IMR-90 (cell line): ENCODE results near the gene GRIN1. TPM values are rescaled to one million over a fixed set of nuclear protein-coding genes. Genes with fewer than 3 reads are reported as not detected.

ENCODE experiments used
- ATAC-seq: fragments of 200-7000 bp; cut with Tn5 transposase; 2 replicates; pipeline ENCODE4 v1.9.1; 2020; ENCODE audit warnings: low read depth, mild to moderate bottlenecking, moderate library complexity
- BruUV-seq: library from RNA; stranded (reverse); fragments of 400-500 nt; replicated peaks from 2 replicates; lab custom pipeline; 2021; lab: Mats Ljungman, UMichigan
- CTCF ChIA-PET: fragments of 300-600 bp; formaldehyde crosslinking; extraction: SDS; loops from one replicate; lab custom pipeline; 2021; ENCODE audit warnings: antibody characterized with exemption; lab: Yijun Ruan, JAX
- POLR2A ChIA-PET: fragments of 300-600 bp; sonication (Branson Sonifier 250); formaldehyde crosslinking; loops from one replicate; lab custom pipeline; 2022; ENCODE audit warnings: antibody characterized with exemption; ENCODE audit not compliant: unreplicated experiment; lab: Charles Lee
- DNase-seq: peaks from one replicate; pipeline ENCODE4 v3.0.0; 2013
- H2AFZ ChIP-seq: replicated peaks from 2 replicates; pipeline ENCODE3; 2013; ENCODE audit warnings: low read length, mild to moderate bottlenecking; ENCODE audit not compliant: poor library complexity
- H2AK5ac ChIP-seq: 2 replicates; pipeline ENCODE4 v1.6.1; 2013; ENCODE audit warnings: low read depth, low read length, inconsistent platforms
- H2AK9ac ChIP-seq: replicated peaks from 2 replicates; pipeline ENCODE3; 2013; ENCODE audit warnings: mild to moderate bottlenecking, low read depth, low read length, moderate library complexity; ENCODE audit not compliant: poor library complexity
- H2BK120ac ChIP-seq: 2 replicates; pipeline ENCODE4 v1.6.1; 2013; ENCODE audit warnings: low read depth, low read length, inconsistent platforms
- H2BK15ac ChIP-seq: 3 replicates; pipeline ENCODE4 v1.6.1; 2013; ENCODE audit warnings: low read depth, low read length, inconsistent platforms
- H2BK20ac ChIP-seq: 2 replicates; pipeline ENCODE4 v1.6.1; 2013; ENCODE audit warnings: low read depth, mild to moderate bottlenecking, inconsistent platforms, low read length, moderate library complexity
- H2BK5ac ChIP-seq: 2 replicates; pipeline ENCODE4 v1.6.1; 2013; ENCODE audit warnings: mild to moderate bottlenecking, low read depth, low read length, inconsistent platforms; ENCODE audit not compliant: poor library complexity, severe bottlenecking
- H3K14ac ChIP-seq: replicated peaks from 2 replicates; pipeline ENCODE4 v1.6.1; 2013; ENCODE audit warnings: low read depth, low read length, inconsistent platforms
- H3K18ac ChIP-seq: 2 replicates; pipeline ENCODE4 v1.6.1; 2013; ENCODE audit warnings: low read depth, low read length, control low read depth
- H3K23ac ChIP-seq: 2 replicates; pipeline ENCODE4 v1.6.1; 2013; ENCODE audit warnings: low read depth, low read length, inconsistent platforms
- H3K27ac ChIP-seq: 2 replicates; pipeline ENCODE4 v1.5.1; 2013; ENCODE audit warnings: mild to moderate bottlenecking, control low read depth, low read length; ENCODE audit not compliant: insufficient read depth
- H3K27me3 ChIP-seq: 2 replicates; pipeline ENCODE4 v1.6.1; 2013; ENCODE audit warnings: low read length; ENCODE audit not compliant: control insufficient read depth, insufficient read depth
- H3K36me3 ChIP-seq: 2 replicates; pipeline ENCODE4 v1.6.1; 2013; ENCODE audit warnings: low read length, mixed read lengths; ENCODE audit not compliant: control insufficient read depth, insufficient read depth
- H3K4ac ChIP-seq: 2 replicates; pipeline ENCODE4 v1.6.1; 2013; ENCODE audit warnings: low read depth, low read length, inconsistent platforms
- H3K4me1 ChIP-seq: 2 replicates; pipeline ENCODE4 v1.6.1; 2013; ENCODE audit warnings: low read length, mixed read lengths; ENCODE audit not compliant: control insufficient read depth, insufficient read depth
- H3K4me2 ChIP-seq: 2 replicates; pipeline ENCODE4 v1.6.1; 2013; ENCODE audit warnings: low read depth, mild to moderate bottlenecking, control low read depth, low read length, moderate library complexity
- H3K4me3 ChIP-seq: 2 replicates; pipeline ENCODE4 v1.5.1; 2013; ENCODE audit warnings: low read depth, mild to moderate bottlenecking, control low read depth, low read length, moderate library complexity; ENCODE audit not compliant: insufficient read depth
- H3K56ac ChIP-seq: 2 replicates; pipeline ENCODE4 v1.6.1; 2013; ENCODE audit warnings: low read length, inconsistent platforms; ENCODE audit not compliant: insufficient read depth; ENCODE audit errors: extremely low read depth
- H3K79me1 ChIP-seq, 2 experiments: 2 replicates each; pipeline ENCODE4 v1.6.1; 2013; ENCODE audit warnings: low read length in 2 of 2, inconsistent platforms in 1 of 2, low read depth in 1 of 2
- H3K9ac ChIP-seq: 2 replicates; pipeline ENCODE4 v1.6.1; 2013; ENCODE audit warnings: low read depth, low read length, control low read depth
- H3K9me1 ChIP-seq: 2 replicates; pipeline ENCODE4 v1.6.1; 2013; ENCODE audit warnings: low read length, inconsistent platforms; ENCODE audit not compliant: insufficient read depth
- H3K9me3 ChIP-seq: 2 replicates; pipeline ENCODE4 v1.6.1; 2013; ENCODE audit warnings: low read length; ENCODE audit not compliant: control insufficient read depth, insufficient read depth
- H4K20me1 ChIP-seq: 2 replicates; pipeline ENCODE4 v1.6.1; 2013; ENCODE audit warnings: low read length, inconsistent platforms; ENCODE audit not compliant: insufficient read depth
- H4K5ac ChIP-seq: 2 replicates; pipeline ENCODE4 v1.6.1; 2013; ENCODE audit warnings: mild to moderate bottlenecking, low read depth, low read length, control low read depth
- H4K8ac ChIP-seq, 2 experiments: 2 replicates each; pipeline ENCODE4 v1.6.1; 2013; ENCODE audit warnings: low read depth in 2 of 2, low read length in 2 of 2, control low read depth in 1 of 2, inconsistent platforms in 1 of 2
- H4K91ac ChIP-seq: 2 replicates; pipeline ENCODE4 v1.6.1; 2013; ENCODE audit warnings: low read depth, low read length, inconsistent platforms; ENCODE audit not compliant: insufficient read depth
- BHLHE40 ChIP-seq: fragments of 150-350 bp; IDR thresholded peaks from 2 replicates; pipeline ENCODE4 v1.6.1; 2016; ENCODE audit warnings: mild to moderate bottlenecking, low read depth, low read length
- CTCF ChIP-seq: conservative IDR thresholded peaks from 2 replicates; pipeline ENCODE4 v1.5.1; 2012; ENCODE audit warnings: mild to moderate bottlenecking, low read depth, low read length, improper control_type of control experiment
- ELK1 ChIP-seq: fragments of 150-350 bp; IDR thresholded peaks from 2 replicates; pipeline ENCODE4 v1.6.1; 2016; ENCODE audit warnings: low read depth, mild to moderate bottlenecking, low read length, moderate library complexity, borderline replicate concordance
- FOS ChIP-seq: fragments of 150-350 bp; IDR thresholded peaks from 2 replicates; pipeline ENCODE4 v1.6.1; 2016; ENCODE audit warnings: low read depth, low read length
- MAFK ChIP-seq: IDR thresholded peaks from 2 replicates; pipeline ENCODE4 v1.6.1; 2012; ENCODE audit warnings: low read depth, low read length, improper control_type of control experiment
- MAZ ChIP-seq: IDR thresholded peaks from 2 replicates; pipeline ENCODE4 v1.6.1; 2012; ENCODE audit warnings: low read depth, mild to moderate bottlenecking, low read length, improper control_type of control experiment, moderate library complexity, borderline replicate concordance
- MXI1 ChIP-seq: IDR thresholded peaks from 2 replicates; pipeline ENCODE4 v1.6.1; 2012; ENCODE audit warnings: low read depth, mild to moderate bottlenecking, low read length, moderate library complexity, borderline replicate concordance
- NFE2L2 ChIP-seq: fragments of 150-350 bp; IDR thresholded peaks from 2 replicates; pipeline ENCODE4 v1.6.1; 2016; ENCODE audit warnings: low read depth, mild to moderate bottlenecking, low read length
- POLR2A ChIP-seq: IDR thresholded peaks from 2 replicates; pipeline ENCODE4 v1.6.1; 2012; ENCODE audit warnings: mild to moderate bottlenecking, low read depth, low read length
- RAD21 ChIP-seq: IDR thresholded peaks from 2 replicates; pipeline ENCODE4 v1.6.1; 2012; ENCODE audit warnings: low read length, improper control_type of control experiment
- RFX5 ChIP-seq: IDR thresholded peaks from 2 replicates; pipeline ENCODE4 v1.8.0; 2012; ENCODE audit warnings: low read depth, mild to moderate bottlenecking, low read length, moderate library complexity
- SMC3 ChIP-seq: fragments of 150-350 bp; IDR thresholded peaks from 2 replicates; pipeline ENCODE4 v1.6.1; 2016; ENCODE audit warnings: low read depth, mild to moderate bottlenecking, antibody characterized with exemption, low read length, moderate library complexity
- USF2 ChIP-seq: fragments of 150-350 bp; IDR thresholded peaks from 2 replicates; pipeline ENCODE4 v1.6.1; 2017; ENCODE audit warnings: mild to moderate bottlenecking, antibody characterized with exemption, low read length, low read depth
- WGBS, 2 experiments: methylation state at CpG; one replicate each; pipeline versions ENCODE4 v1.1.5 to v1.1.7; 2013; ENCODE audit warnings: missing lambda C conversion rate in 2 of 2; ENCODE audit not compliant: insufficient read length in 1 of 2; ENCODE audit errors: extremely low coverage in 2 of 2; 5-methylcytosine and 5-hydroxymethylcytosine counted together
- dilution Hi-C: fragments of 300-500 bp; cut with HindIII; formaldehyde crosslinking; loops from one replicate; pipeline ENCODE4 v1.14.3; 2018; ENCODE audit warnings: low sequenced_read_pairs; ENCODE audit not compliant: unreplicated experiment
- in situ Hi-C: fragments of 300-500 bp; cut with MboI; formaldehyde crosslinking; loops from 3 replicates; pipeline ENCODE4 v1.14.3; 2019; ENCODE audit warnings: low sequenced_read_pairs, inconsistent platforms, mixed read lengths
- intact Hi-C: fragments of 100-400 bp; cut with micrococcal nuclease; formaldehyde crosslinking; loops from 2 replicates; pipeline ENCODE4 v1.10.0; 2022
- polyA plus RNA-seq, 3 experiments: library from polyadenylated mRNA; depleted of rRNA; stranded (reverse); fragments of >200 nt; gene quantifications; 2 replicates each; pipeline ENCODE4 v1.2.3, GENCODE V29; 2012; ENCODE audit warnings: low replicate concordance in 1 of 3
- total RNA-seq: library from RNA; depleted of rRNA; stranded (reverse); fragments of >200 nt; gene quantifications from 2 replicates; pipeline ENCODE4 v1.2.3, GENCODE V29; 2012

The GRIN1 gene
- total and polyA plus RNA-seq, 2 of the 4 experiments (the other 2 are of a cell fraction), result 0.09 TPM; not detected in 1

- TF ChIP-seq NFE2L2 (no peak), POLR2A (no peak)
These were observed 23.8 kb downstream of the GRIN1 start (continued) for GRCh38 chr9:137162505-137163364.

GRCh38 chr9:137163365-137163715 is 24.4 kb downstream of the GRIN1 start:
- in situ Hi-C loops, result no loop called here
- POLR2A ChIA-PET, result no interaction called here
- H3K27me3 ChIP-seq, result peaks cover 88% of the 10 kb centered on the region

More at GRCh38 chr9:137163365-137163715, 24.4 kb downstream of the GRIN1 start:
- Histone ChIP-seq H3K14ac (no peak overlapping the region), H2BK120ac (no peak overlapping the region), H2AK5ac (no peak overlapping the region), H2AK9ac (no peak overlapping the region), H2BK15ac (no peak overlapping the region), H2BK20ac (no peak overlapping the region), H3K27ac (no peak overlapping the region), H3K4me1 (no peaks in the 10 kb centered on the region), H3K4me3 (peak overlapping the region; percentile 31), H3K4me2 (peak overlapping the region; percentile 67), H3K56ac (no peak overlapping the region), H2BK5ac (no peak overlapping the region), H4K8ac (peak overlapping the region in 1 of 2 experiments; percentile 63; a peak in 1 of 4 replicates), H4K5ac (no peak overlapping the region), H4K91ac (no peak overlapping the region), H2AFZ (peak overlapping the region; percentile 94), H3K23ac (no peak overlapping the region), H3K36me3 (no peaks in the 10 kb centered on the region), H3K18ac (no peak overlapping the region), H4K20me1 (no peaks in the 10 kb centered on the region), H3K79me1 (no peaks in the 10 kb centered on the region), H3K4ac (no peak overlapping the region), H3K9me3 (no peaks in the 10 kb centered on the region), H3K9me1 (no peaks in the 10 kb centered on the region), H3K9ac (no peak overlapping the region)
- DNase-seq (no peak), ATAC-seq (peak; percentile 43)
- intact Hi-C loops (no loop called here), dilution Hi-C loops (no loop called here)
- BruUV-seq, result no TSS peak
- 26% methylated on average over 20 of the region's 26 CpGs; no CpG with 5 or more reads in 1 of the 2 experiments for WGBS, 2 experiments
- TF ChIP-seq RFX5, result no peak
- TF ChIP-seq BHLHE40, result no peak
- no peak for TF ChIP-seq MAFK
- no peak for TF ChIP-seq ELK1
- TF ChIP-seq MXI1, result no peak
- no peak for TF ChIP-seq CTCF
- no peak for TF ChIP-seq POLR2A
- TF ChIP-seq RAD21, result no peak
- no peak for TF ChIP-seq FOS
- no peak for TF ChIP-seq MAZ
- no peak for TF ChIP-seq NFE2L2
- TF ChIP-seq SMC3, result no peak
- no peak for TF ChIP-seq USF2
- CTCF ChIA-PET, result no interaction called here
